HG02884 (cell line): ENCODE measurements around the gene RNF112.

Source experiments
- ATAC-seq: cut with Tn5 transposase; IDR thresholded peaks from one replicate; pipeline ENCODE4 v1.9.1; 2021; ENCODE audit warnings: mild to moderate bottlenecking, moderate library complexity; ENCODE audit not compliant: unreplicated experiment

The RNF112 gene

DNA sequence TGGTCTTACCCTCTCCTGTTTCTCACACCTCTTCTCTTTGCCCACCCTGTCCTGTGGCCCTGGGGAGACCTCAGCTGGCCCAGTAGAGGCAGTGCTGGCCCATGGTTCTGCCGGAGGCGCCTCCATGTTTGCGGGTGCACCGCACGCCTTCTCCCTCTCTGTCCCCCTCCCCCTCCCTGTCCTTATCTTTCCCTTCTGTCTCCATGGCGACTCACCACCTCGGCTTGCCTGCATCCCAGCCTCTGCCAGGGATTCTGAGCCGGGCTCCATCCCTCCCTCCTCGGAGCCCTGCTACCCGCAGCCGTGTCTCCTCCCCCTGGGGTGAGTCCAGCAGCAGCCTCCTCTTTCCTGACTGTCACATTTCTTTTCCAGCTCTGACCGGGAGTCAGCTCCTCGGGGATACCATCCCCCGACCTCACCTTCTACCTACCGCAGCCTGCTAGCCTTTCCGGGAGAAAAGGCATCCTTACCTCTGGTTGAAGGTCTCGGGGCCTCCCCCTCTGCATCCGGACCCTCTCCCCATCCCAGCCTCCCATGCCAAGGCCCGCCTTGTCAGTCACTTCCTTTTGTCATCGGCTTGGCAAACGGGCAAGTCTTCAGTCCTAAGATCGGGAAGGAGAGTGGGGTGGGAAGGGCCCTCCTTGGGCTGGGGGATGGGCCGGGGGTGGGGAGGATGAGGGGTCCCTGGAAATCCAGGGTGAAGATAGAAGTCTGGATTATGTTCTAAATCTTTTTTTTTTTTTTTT is at the start of gene RNF112:
TSS of gene RNF112 (plus strand) at position 358 of the 746 bp plus-strand sequence. CDS start at position 535, 177 bp downstream.
- ATAC-seq: no peak

DNA sequence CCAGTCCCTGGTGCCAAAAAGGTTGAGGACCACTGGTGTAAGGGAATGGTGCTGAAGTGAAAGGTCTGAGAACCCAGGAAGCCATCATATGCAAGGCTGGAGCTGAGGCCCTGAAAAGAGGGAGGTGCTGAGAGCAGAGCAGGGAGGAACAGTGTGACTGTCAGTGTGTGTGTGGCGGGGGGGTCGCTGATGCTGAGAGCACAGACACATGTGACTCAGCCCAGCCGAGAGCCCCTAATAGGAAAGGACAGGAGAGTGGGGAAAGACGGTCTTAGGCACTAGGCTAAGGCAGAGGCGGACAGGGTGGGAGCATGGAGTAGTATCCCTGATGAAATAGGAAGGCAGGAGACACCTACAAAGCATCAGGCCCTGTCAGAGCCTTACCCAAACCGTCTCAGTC is 49.7 kb upstream of the RNF112 start:
- no peak for ATAC-seq

- ATAC-seq: no peak
These were observed 49.1 kb upstream of the RNF112 start for GRCh38 chr17:19361944-19362276.

- ATAC-seq: peak; percentile 64
These were observed 48.5 kb upstream of the RNF112 start, which contains the start of gene B9D1 for GRCh38 chr17:19362277-19363113. Gene B9D1, minus strand, starts transcription at chr17:19362723. Its CDS starts 154 bp downstream, at chr17:19362569.

- no peak for ATAC-seq
These were observed 48.0 kb upstream of the RNF112 start for GRCh38 chr17:19363114-19363438.

DNA sequence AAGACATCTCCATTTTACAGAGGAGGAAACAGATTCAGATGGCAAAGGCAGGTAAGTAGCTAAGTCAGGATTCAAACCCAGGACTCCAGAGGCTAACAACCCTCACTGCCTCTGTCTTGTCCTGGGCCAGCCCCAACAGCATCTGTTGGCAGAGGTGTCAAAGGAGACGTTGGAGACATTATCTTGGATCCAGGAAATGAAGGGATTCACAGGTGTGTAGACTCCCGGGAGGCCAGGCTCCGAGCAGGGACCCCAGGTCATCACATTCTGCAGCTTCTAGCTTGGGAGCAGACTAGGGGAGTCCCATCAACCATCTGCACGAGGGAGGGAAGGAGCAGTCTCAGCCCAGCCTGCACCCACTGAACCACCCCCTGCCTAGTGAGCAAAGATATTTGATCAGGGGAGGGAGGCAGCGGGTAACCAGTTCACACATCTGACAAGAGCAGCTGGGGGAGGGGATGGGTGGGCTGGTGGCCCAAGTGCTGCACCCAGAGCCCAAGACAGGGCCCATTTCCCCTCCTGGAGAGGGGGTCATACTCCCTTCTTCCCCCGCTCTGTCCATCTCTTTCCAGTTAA is 47.5 kb upstream of the RNF112 start:
- ATAC-seq: no peak

GRCh38 chr17:19364699-19365498 is 46.1 kb upstream of the RNF112 start:
- ATAC-seq: no peak

DNA sequence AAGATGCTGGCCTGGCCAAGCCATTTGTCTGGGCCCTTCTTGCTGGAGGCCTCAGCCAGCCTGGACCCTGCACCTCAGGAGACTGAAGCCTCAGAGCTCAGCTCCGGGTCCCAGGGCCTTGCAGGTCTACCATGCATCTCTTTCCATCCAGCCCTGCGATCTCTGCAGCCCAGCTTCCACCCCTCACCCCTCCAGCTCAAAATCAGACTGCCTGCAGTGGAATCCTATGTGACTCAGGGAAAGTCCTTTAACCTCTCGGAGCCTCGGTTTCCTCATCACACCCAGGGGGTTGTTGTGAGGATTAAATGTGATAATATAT is 45.6 kb upstream of the RNF112 start:
- ATAC-seq: no peak

DNA sequence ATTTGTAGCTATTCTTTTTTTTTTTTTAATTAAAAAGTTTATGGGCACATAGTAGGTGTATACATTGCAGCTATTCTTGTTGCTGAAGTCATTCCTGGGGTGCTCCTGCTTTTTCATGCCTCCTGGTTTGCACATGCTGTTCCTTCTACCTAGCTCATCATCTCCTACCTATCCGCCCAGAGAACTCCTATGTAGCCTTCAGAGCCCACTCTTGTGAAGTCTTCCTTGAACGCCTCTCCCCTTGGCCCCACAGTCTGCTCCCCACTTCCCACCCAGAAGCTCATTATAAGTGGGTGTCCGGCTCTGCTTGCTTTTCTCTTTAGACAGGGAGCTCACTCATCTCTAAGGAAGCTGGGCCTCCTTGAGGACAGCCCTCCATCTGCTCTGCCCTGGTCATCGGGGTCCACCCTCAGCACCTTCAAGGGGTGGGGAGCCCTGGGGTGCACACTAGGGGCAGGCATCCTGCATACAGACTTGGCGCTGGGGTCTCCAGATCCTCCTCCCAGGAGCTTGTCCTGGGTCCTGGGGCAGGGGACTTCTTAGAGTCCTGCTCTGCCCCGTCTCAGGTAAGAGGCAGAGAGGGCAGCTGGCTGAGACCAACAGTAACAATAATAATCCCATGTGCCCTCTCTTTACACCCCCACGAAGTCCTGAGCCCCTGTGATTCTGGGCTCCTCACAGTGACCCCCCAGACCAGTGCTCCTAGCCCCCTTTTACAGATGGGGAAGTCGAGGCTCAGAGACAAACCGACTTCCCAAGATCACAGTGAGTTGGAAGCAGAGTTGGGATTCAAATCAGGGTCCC is 45.0 kb upstream of the RNF112 start:
- ATAC-seq: no peak

GRCh38 chr17:19366637-19366972 is 44.4 kb upstream of the RNF112 start:
- ATAC-seq: no peak

- no peak for ATAC-seq
These were observed 42.8 kb upstream of the RNF112 start for GRCh38 chr17:19368229-19368628.

DNA sequence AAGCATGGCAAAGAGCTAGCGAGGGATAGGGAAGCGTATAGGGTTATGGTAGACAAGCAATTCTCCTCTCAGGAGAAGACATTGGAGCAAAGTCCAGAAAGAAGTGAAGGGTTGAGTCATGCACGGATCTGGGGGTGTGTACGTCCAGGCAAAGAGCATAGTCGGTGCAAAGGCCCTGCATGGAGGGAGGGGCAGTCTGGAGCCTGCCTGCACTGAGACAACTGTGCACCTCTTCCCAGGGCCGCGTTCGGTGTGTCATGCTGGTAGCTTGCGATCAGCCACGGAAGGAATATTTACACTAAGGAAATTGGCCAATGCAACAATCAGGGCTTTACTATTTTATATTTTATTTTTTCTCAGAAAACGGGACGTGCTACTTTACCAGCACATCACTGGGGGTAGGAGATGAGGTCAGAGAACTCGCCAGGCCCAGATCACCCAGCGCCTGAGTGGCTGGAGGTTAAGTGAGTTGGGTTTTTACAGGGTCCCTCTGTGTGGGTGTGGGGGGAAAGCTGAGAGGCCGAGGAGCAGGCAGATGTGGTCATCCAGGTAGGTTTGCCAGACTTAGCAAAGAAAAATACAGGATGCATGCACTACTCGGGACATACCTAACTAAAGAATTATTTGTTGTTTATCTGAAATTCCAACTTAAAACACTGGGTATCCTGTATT is 41.8 kb upstream of the RNF112 start:
- ATAC-seq: no peak

- ATAC-seq: no peak
These were observed 41.1 kb upstream of the RNF112 start for GRCh38 chr17:19369846-19370492.

DNA sequence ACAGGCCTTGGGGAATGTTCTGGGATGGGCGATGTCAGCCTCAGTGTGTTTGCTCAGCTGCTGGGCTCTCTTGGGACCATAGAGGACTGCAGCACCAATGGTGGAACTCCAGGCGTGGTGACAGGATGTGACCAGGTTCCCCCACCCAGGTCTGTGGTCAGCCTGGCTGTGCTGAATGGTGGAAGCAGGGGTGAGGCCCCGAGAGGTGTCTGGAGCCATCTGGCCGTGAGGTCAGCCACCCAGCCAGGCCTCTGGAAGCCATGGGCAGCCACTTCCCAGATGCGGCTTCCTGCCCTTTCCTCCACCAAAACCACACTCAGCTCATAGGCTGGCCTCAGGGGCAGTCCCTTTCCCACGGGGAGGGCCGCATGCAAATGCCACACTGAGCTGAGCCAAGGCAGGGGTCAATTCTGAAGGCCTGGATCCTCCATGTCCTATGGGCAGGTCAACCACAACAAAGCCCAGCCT is 40.5 kb upstream of the RNF112 start:
- no peak for ATAC-seq

GRCh38 chr17:19371259-19372010 is 39.6 kb upstream of the RNF112 start:
- no peak for ATAC-seq

DNA sequence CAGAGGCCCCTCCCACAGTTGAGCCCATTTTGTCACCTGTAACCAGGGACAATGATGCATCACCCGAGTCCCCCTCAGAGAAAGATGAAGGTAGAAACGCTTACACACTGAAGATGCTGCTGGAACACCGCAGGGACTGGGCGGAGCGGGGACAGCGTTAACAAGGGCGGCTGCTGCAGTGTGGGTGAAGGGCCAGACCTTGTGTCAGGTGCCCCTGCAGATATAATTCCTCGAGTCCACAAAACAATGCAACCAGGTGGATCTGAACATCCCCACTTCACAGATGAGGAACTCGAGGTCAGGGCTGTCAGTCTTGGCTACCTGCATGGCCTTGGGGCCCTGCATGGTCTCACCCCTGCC is 39.0 kb upstream of the RNF112 start:
- ATAC-seq: no peak

GRCh38 chr17:19372439-19372838 is 38.6 kb upstream of the RNF112 start:
- no peak for ATAC-seq

GRCh38 chr17:19372866-19373504 is 38.0 kb upstream of the RNF112 start:
- ATAC-seq: no peak
